ENCODE measurements around the gene C15orf61. TPM values are rescaled to one million over a fixed set of nuclear protein-coding genes. Genes with fewer than 3 reads are reported as not detected.

C15orf61 gene
- total and polyA plus RNA-seq, 4 experiments from 2014 or later, result 9.5 to 13.4 (median 12.1) TPM

DNA sequence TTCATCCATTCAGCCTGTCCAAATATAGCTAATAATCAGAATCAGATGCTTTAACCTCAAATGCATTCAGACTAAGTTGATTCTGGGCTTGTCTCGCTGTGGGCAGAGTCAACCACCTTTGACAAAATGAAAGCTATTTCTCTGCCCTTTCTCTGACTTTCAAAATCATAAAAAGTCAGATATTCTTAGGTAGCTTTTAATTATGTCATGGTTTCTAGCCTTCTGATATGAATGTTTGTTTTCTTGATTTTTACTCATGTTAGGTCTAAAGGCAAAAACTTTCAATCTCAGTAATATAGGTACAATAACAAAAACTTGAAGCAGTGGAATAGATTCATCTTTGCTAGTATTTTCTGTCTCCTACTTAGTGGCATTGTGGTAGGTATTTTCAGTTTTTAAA is 25.3 kb upstream of the C15orf61 start:
- Histone ChIP-seq H3K36me3 (ENCODE audit: insufficient read depth, low read length) (no peaks in the 10 kb centered on the region), H3K4me1 (ENCODE audit: insufficient read depth, low read length) (no peaks in the 10 kb centered on the region), H3K9me3 (ENCODE audit: control insufficient read depth in 1 of 2, low read length in 2 of 2) (no peaks in the 10 kb centered on the region), H3K27me3 (ENCODE audit: insufficient read depth, low read length) (no peaks in the 10 kb centered on the region), H3K27ac (ENCODE audit: low read depth, low read length) (no peak overlapping the region), H3K4me3 (ENCODE audit: low read length in 2 of 2) (no peak overlapping the region)
- POLR2A ChIA-PET (ENCODE audit: partially characterized antibody), result no interaction called here
- intact Hi-C loops (cut with micrococcal nuclease), result no loop called here
- H3K27ac Mint-ChIP-seq, result no peak overlapping the region
- no peaks in the 10 kb centered on the region for H3K36me3 Mint-ChIP-seq
- CTCF ChIA-PET (ENCODE audit: partially characterized antibody), result interaction anchor here (1.1 to 1.4 kb wide), 3 partner anchors 8 to 12 kb away, joined by 3 to 4 read pairs (median 3); no protein-coding TSS in a partner anchor
- H3K27me3 Mint-ChIP-seq, result no peaks in the 10 kb centered on the region
- DNase-seq, result no peak
- H3K4me3 Mint-ChIP-seq, result no peak overlapping the region
- no peaks in the 10 kb centered on the region for H3K9me3 Mint-ChIP-seq
- H3K4me1 Mint-ChIP-seq, result no peaks in the 10 kb centered on the region

DNA sequence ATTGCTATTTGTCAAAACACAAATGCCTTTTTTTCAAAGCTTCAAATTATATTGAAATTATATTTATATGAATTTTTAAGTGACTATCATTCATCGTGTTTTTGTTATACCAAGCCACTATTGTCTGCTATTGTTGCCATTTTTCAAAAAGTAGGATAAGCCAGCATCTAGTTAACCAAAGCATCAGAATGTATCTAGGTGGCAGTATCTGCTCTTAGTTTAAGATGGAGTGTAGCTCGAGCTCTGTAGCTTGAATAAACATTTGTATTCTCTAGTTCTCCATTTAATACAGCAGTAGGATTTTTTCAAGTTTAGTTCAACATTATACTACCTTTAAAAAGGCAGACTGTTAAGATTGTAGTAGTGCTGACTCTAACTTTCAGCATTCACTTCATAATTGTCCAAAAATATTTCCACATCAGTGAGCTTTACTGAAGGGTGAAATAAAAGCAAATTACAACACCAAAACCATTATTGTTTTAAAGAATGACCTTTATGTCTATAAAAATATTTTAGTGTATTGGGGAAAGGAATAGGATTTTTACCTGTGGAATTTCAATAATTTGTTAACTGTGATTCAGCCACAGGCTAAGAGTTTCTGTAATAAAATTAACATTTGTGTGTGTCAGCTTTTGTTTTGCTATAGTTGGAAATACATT is 19.6 kb upstream of the C15orf61 start:
- H3K4me1 ChIP-seq (ENCODE audit: insufficient read depth, low read length), result no peaks in the 10 kb centered on the region
- H3K4me3 ChIP-seq (ENCODE audit: low read length in 2 of 2), result no peak overlapping the region
- no peak overlapping the region for H3K27ac Mint-ChIP-seq
- ChIA-PET CTCF (ENCODE audit: partially characterized antibody) (interaction anchor here (1.1 to 4.2 kb wide), 5 partner anchors 23 to 334 kb away, joined by 3 to 21 read pairs (median 6); no protein-coding TSS in a partner anchor), POLR2A (ENCODE audit: partially characterized antibody) (no interaction called here)
- H3K36me3 Mint-ChIP-seq, result no peaks in the 10 kb centered on the region
- H3K36me3 ChIP-seq (ENCODE audit: insufficient read depth, low read length), result no peaks in the 10 kb centered on the region
- DNase-seq, result peak in 3 of 5 donors; percentile 6 to 10 (median 7)
- no peaks in the 10 kb centered on the region for H3K9me3 ChIP-seq (ENCODE audit: control insufficient read depth in 1 of 2, low read length in 2 of 2)
- no peaks in the 10 kb centered on the region for H3K27me3 ChIP-seq (ENCODE audit: insufficient read depth, low read length)
- H3K27ac ChIP-seq (ENCODE audit: low read depth, low read length), result no peak overlapping the region
- H3K27me3 Mint-ChIP-seq, result no peaks in the 10 kb centered on the region
- no peak overlapping the region for H3K4me3 Mint-ChIP-seq
- no peaks in the 10 kb centered on the region for H3K9me3 Mint-ChIP-seq
- intact Hi-C loops (cut with micrococcal nuclease), result loop anchor here (2.0 kb wide), 1 partner anchor 335 kb away; no protein-coding TSS in a partner anchor
- peaks cover 0 to 1% (median 0%) of the 10 kb centered on the region in 4 donors for H3K4me1 Mint-ChIP-seq

DNA sequence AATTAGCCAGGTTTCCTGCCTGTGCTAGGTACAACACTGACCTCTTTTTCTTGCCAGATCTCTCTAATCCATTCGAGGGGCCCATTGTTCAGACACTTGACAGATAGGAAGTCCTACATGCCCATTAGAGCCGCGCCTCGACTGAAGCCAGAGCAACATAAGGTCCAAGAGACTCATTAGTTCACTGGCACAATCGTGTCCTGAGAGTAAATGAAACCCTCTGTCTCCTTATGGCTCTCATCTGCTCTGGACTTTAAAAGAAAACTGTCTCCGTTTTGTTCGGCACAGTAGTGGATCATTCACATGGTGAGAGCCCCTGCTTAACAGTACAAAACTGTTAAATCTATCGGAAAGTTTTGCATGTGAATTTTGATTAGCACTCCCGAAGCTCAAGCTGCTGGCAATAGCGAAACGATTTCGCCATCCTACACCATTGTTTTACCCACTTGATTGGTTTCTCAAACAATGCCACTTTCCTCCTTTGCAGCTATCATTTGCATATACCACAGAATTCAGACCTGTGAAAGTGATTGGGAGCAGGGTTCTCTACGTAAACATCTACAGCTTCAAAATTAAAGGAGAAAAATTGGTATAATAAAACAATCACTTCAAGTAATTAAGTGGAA is 19.0 kb upstream of the C15orf61 start:
- Mint-ChIP-seq H3K9me3 (no peaks in the 10 kb centered on the region), H3K27me3 (no peaks in the 10 kb centered on the region), H3K4me3 (no peak overlapping the region), H3K27ac (peak overlapping the region in 1 of 7 donors; percentile 16), H3K4me1 (peaks cover 0 to 1% (median 0%) of the 10 kb centered on the region in 4 donors), H3K36me3 (no peaks in the 10 kb centered on the region)
- no peak overlapping the region for H3K27ac ChIP-seq (ENCODE audit: low read depth, low read length)
- POLR2A ChIA-PET (ENCODE audit: partially characterized antibody), result no interaction called here
- no peak overlapping the region for H3K4me3 ChIP-seq (ENCODE audit: low read length in 2 of 2)
- H3K27me3 ChIP-seq (ENCODE audit: insufficient read depth, low read length), result no peaks in the 10 kb centered on the region
- no peak for DNase-seq
- intact Hi-C loops (cut with micrococcal nuclease), result loop anchor here (2.0 kb wide), 1 partner anchor 335 kb away; no protein-coding TSS in a partner anchor
- H3K4me1 ChIP-seq (ENCODE audit: insufficient read depth, low read length), result no peaks in the 10 kb centered on the region
- H3K36me3 ChIP-seq (ENCODE audit: insufficient read depth, low read length), result no peaks in the 10 kb centered on the region
- CTCF ChIA-PET (ENCODE audit: partially characterized antibody), result interaction anchor here (1.1 to 4.2 kb wide), 5 partner anchors 22 to 334 kb away, joined by 3 to 21 read pairs (median 6); no protein-coding TSS in a partner anchor
- H3K9me3 ChIP-seq (ENCODE audit: control insufficient read depth in 1 of 2, low read length in 2 of 2), result no peaks in the 10 kb centered on the region

DNA sequence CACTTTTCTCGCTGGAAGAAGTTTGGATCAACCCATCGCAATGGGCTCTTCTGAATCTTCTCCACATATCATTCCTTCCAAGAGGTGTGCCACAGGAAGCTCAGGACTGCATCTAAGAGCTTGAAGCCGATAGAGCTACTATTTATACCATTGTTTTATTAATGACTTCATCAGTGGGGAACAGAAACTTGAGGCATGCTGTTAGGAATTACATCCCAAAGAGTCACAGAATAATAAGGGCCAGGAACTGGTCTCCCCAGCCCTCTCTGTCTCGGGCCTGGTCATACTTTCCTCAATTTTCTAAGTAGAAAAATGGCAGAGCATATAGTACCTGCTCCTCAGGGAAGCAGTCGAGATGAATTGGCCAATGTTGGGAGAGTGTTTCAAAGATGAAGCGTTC is 16.9 kb upstream of the C15orf61 start:
- H3K4me1 Mint-ChIP-seq, result peaks cover 0 to 1% (median 0%) of the 10 kb centered on the region in 4 donors
- Histone ChIP-seq H3K4me3 (ENCODE audit: low read length in 2 of 2) (no peak overlapping the region), H3K27ac (ENCODE audit: low read depth, low read length) (no peak overlapping the region), H3K36me3 (ENCODE audit: insufficient read depth, low read length) (no peaks in the 10 kb centered on the region), H3K9me3 (ENCODE audit: control insufficient read depth in 1 of 2, low read length in 2 of 2) (no peaks in the 10 kb centered on the region), H3K27me3 (ENCODE audit: insufficient read depth, low read length) (no peaks in the 10 kb centered on the region), H3K4me1 (ENCODE audit: insufficient read depth, low read length) (no peaks in the 10 kb centered on the region)
- peaks cover 0 to 2% of the 10 kb centered on the region in 2 donors for H3K36me3 Mint-ChIP-seq
- intact Hi-C loops (cut with micrococcal nuclease), result no loop called here
- H3K9me3 Mint-ChIP-seq, result no peaks in the 10 kb centered on the region
- POLR2A ChIA-PET (ENCODE audit: partially characterized antibody), result no interaction called here
- H3K27me3 Mint-ChIP-seq, result no peaks in the 10 kb centered on the region
- H3K4me3 Mint-ChIP-seq, result no peak overlapping the region
- CTCF ChIA-PET (ENCODE audit: partially characterized antibody), result interaction anchor here (1.4 to 4.2 kb wide), 2 partner anchors 9 to 331 kb away, joined by 3 to 21 read pairs; no protein-coding TSS in a partner anchor
- H3K27ac Mint-ChIP-seq, result no peak overlapping the region
- DNase-seq, result no peak

DNA sequence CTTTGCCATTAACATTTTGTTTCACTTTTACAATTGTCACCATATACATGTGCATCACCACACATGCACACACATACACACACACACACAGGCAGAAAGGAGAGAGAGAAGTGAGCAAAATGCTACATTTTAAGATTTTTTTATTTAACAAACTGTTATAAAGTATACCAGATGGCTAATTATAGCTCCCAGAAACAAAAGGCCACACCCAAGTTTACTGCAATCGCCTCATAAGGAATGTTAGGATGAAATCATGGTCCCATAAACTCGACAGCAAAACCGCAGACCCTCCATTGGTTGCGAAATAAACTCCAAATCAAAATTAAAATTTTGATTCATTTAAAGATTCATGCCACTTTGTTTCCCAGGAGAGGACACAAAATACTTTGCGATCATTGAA is 16.1 kb upstream of the C15orf61 start:
- no peak for DNase-seq
- H3K27me3 ChIP-seq (ENCODE audit: insufficient read depth, low read length), result no peaks in the 10 kb centered on the region
- no peak overlapping the region for H3K4me3 Mint-ChIP-seq
- intact Hi-C loops (cut with micrococcal nuclease), result no loop called here
- no peaks in the 10 kb centered on the region for H3K36me3 ChIP-seq (ENCODE audit: insufficient read depth, low read length)
- H3K4me1 ChIP-seq (ENCODE audit: insufficient read depth, low read length), result no peaks in the 10 kb centered on the region
- ChIA-PET POLR2A (ENCODE audit: partially characterized antibody) (no interaction called here), CTCF (ENCODE audit: partially characterized antibody) (interaction anchor here (4.2 kb wide), 1 partner anchor 331 kb away, joined by 21 read pairs; no protein-coding TSS in a partner anchor)
- H3K9me3 ChIP-seq (ENCODE audit: control insufficient read depth in 1 of 2, low read length in 2 of 2), result no peaks in the 10 kb centered on the region
- peaks cover 0 to 1% (median 0%) of the 10 kb centered on the region in 4 donors for H3K4me1 Mint-ChIP-seq
- no peaks in the 10 kb centered on the region for H3K27me3 Mint-ChIP-seq
- H3K4me3 ChIP-seq (ENCODE audit: low read length in 2 of 2), result no peak overlapping the region
- H3K27ac Mint-ChIP-seq, result peak overlapping the region in 1 of 7 donors; percentile 67
- H3K9me3 Mint-ChIP-seq, result no peaks in the 10 kb centered on the region
- H3K27ac ChIP-seq (ENCODE audit: low read depth, low read length), result no peak overlapping the region
- H3K36me3 Mint-ChIP-seq, result peaks cover 0 to 2% of the 10 kb centered on the region in 2 donors

DNA sequence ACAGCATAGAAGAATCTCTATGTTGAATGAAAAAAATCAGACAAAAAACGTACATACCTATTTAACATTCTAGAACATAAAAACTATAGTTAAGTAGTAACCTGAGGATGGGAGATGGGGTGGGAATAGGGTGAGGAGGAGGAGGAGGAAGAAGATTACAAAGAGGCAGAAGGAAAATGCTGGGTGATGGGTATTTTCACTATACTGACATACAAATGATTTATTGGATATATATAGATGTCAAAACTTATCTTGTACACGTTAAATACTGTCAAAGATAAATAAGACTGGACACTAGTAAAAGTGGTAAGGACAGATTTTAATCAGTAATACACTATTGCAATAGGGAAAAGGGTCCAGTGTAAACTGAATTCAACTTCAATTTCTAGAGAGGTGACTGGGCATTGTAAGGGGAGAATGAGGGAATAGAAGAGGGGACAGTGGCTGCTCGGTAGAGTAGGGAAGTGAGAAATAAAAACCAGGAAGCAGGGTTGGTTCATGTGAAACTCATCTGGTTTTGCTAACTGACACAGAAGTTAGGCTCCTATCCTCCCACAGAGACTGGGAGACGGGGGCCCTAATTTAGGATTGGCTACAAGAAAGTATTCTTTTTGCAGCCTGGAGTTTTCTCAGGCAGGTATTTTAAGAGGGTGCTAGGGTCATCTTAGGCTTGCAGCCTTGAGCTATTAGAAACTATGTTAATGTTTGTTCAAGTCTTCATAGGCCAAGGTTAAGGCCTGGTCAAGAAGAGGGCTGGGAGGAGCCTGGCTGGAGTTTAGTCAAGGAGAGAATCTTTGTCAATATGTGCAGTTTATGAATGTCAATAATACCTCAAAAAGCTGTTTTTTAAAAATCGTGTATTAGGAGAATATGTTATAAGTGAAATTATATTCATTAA is 15.0 kb upstream of the C15orf61 start:
- no peak overlapping the region for H3K4me3 ChIP-seq (ENCODE audit: low read length in 2 of 2)
- H3K4me1 Mint-ChIP-seq, result peaks cover 0 to 1% (median 0%) of the 10 kb centered on the region in 4 donors
- no peak overlapping the region for H3K4me3 Mint-ChIP-seq
- H3K27me3 Mint-ChIP-seq, result no peaks in the 10 kb centered on the region
- H3K27ac ChIP-seq (ENCODE audit: low read depth, low read length), result no peak overlapping the region
- no peaks in the 10 kb centered on the region for H3K27me3 ChIP-seq (ENCODE audit: insufficient read depth, low read length)
- no peak overlapping the region for H3K27ac Mint-ChIP-seq
- H3K36me3 ChIP-seq (ENCODE audit: insufficient read depth, low read length), result no peaks in the 10 kb centered on the region
- intact Hi-C loops (cut with micrococcal nuclease), result no loop called here
- H3K4me1 ChIP-seq (ENCODE audit: insufficient read depth, low read length), result no peaks in the 10 kb centered on the region
- H3K9me3 Mint-ChIP-seq, result no peaks in the 10 kb centered on the region
- no peak for DNase-seq
- ChIA-PET POLR2A (ENCODE audit: partially characterized antibody) (no interaction called here), CTCF (ENCODE audit: partially characterized antibody) (interaction anchor here (1.1 kb wide), 1 partner anchor 330 kb away, joined by 3 read pairs; no protein-coding TSS in a partner anchor)
- H3K36me3 Mint-ChIP-seq, result peaks cover 0 to 2% of the 10 kb centered on the region in 2 donors
- no peaks in the 10 kb centered on the region for H3K9me3 ChIP-seq (ENCODE audit: control insufficient read depth in 1 of 2, low read length in 2 of 2)
